ENCODE results near the gene SDK1. TPM values are rescaled to one million over a fixed set of nuclear protein-coding genes. Genes with fewer than 3 reads are reported as not detected.

Gene SDK1
- total RNA-seq, 1 donor, result 0.36 TPM

GRCh38 chr7:3321745-3322144 lies 20.7 kb downstream of the SDK1 start:
- DNase-seq (ENCODE audit: insufficient read length, low spot score, missing footprints), result no peak
- Histone ChIP-seq H2AFZ (ENCODE audit: low read length) (no peak overlapping the region), H3K27ac (ENCODE audit: low read depth, low read length) (no peak overlapping the region), H3K9me3 (ENCODE audit: low read depth, low read length) (no peaks in the 10 kb centered on the region), H3K79me2 (ENCODE audit: insufficient read depth, low read length) (no peaks in the 10 kb centered on the region), H3K36me3 (ENCODE audit: insufficient read depth, low read length) (no peaks in the 10 kb centered on the region), H4K20me1 (ENCODE audit: insufficient read depth, low read length) (no peaks in the 10 kb centered on the region), H3K27me3 (ENCODE audit: insufficient read depth, low read length) (no peaks in the 10 kb centered on the region), H3K4me3 (ENCODE audit: insufficient read depth, low read length) (no peak overlapping the region), H3K4me1 (ENCODE audit: insufficient read depth, low read length) (no peaks in the 10 kb centered on the region), H3K4me2 (ENCODE audit: insufficient read depth, low read length) (no peak overlapping the region)
- TF ChIP-seq CTCF (IDR thresholded peaks at IDR 0.05; ENCODE audit: extremely low read depth, low read depth, low read length), result no peak

- Histone ChIP-seq H3K79me2 (ENCODE audit: insufficient read depth, low read length) (no peaks in the 10 kb centered on the region), H2AFZ (ENCODE audit: low read length) (no peak overlapping the region), H3K9me3 (ENCODE audit: low read depth, low read length) (no peaks in the 10 kb centered on the region), H3K36me3 (ENCODE audit: insufficient read depth, low read length) (no peaks in the 10 kb centered on the region), H3K27me3 (ENCODE audit: insufficient read depth, low read length) (no peaks in the 10 kb centered on the region), H3K4me2 (ENCODE audit: insufficient read depth, low read length) (no peak overlapping the region), H3K4me3 (ENCODE audit: insufficient read depth, low read length) (no peak overlapping the region), H3K4me1 (ENCODE audit: insufficient read depth, low read length) (no peaks in the 10 kb centered on the region), H3K27ac (ENCODE audit: low read depth, low read length) (no peak overlapping the region), H4K20me1 (ENCODE audit: insufficient read depth, low read length) (no peaks in the 10 kb centered on the region)
- no peak for TF ChIP-seq CTCF (IDR thresholded peaks at IDR 0.05; ENCODE audit: extremely low read depth, low read depth, low read length)
- DNase-seq (ENCODE audit: insufficient read length, low spot score, missing footprints), result no peak
Observed at GRCh38 chr7:3326246-3326645, 25.2 kb downstream of the SDK1 start.

GRCh38 chr7:3327099-3327498 lies 26.0 kb downstream of the SDK1 start:
- TF ChIP-seq CTCF (IDR thresholded peaks at IDR 0.05; ENCODE audit: extremely low read depth, low read depth, low read length), result no peak
- DNase-seq (ENCODE audit: insufficient read length, low spot score, missing footprints), result no peak
- no peak overlapping the region for H3K4me2 ChIP-seq (ENCODE audit: insufficient read depth, low read length)
- H3K27me3 ChIP-seq (ENCODE audit: insufficient read depth, low read length), result no peaks in the 10 kb centered on the region
- no peak overlapping the region for H3K27ac ChIP-seq (ENCODE audit: low read depth, low read length)
- H2AFZ ChIP-seq (ENCODE audit: low read length), result no peak overlapping the region
- H3K4me1 ChIP-seq (ENCODE audit: insufficient read depth, low read length), result no peaks in the 10 kb centered on the region
- H3K9me3 ChIP-seq (ENCODE audit: low read depth, low read length), result no peaks in the 10 kb centered on the region
- no peaks in the 10 kb centered on the region for H3K79me2 ChIP-seq (ENCODE audit: insufficient read depth, low read length)
- H3K36me3 ChIP-seq (ENCODE audit: insufficient read depth, low read length), result no peaks in the 10 kb centered on the region
- H4K20me1 ChIP-seq (ENCODE audit: insufficient read depth, low read length), result no peaks in the 10 kb centered on the region
- H3K4me3 ChIP-seq (ENCODE audit: insufficient read depth, low read length), result no peak overlapping the region

- Histone ChIP-seq H3K4me3 (ENCODE audit: insufficient read depth, low read length) (no peak overlapping the region), H4K20me1 (ENCODE audit: insufficient read depth, low read length) (no peaks in the 10 kb centered on the region), H3K27ac (ENCODE audit: low read depth, low read length) (no peak overlapping the region), H3K4me1 (ENCODE audit: insufficient read depth, low read length) (no peaks in the 10 kb centered on the region), H3K9me3 (ENCODE audit: low read depth, low read length) (no peaks in the 10 kb centered on the region), H2AFZ (ENCODE audit: low read length) (no peak overlapping the region), H3K4me2 (ENCODE audit: insufficient read depth, low read length) (no peak overlapping the region), H3K79me2 (ENCODE audit: insufficient read depth, low read length) (no peaks in the 10 kb centered on the region), H3K27me3 (ENCODE audit: insufficient read depth, low read length) (no peaks in the 10 kb centered on the region), H3K36me3 (ENCODE audit: insufficient read depth, low read length) (no peaks in the 10 kb centered on the region)
- TF ChIP-seq CTCF (IDR thresholded peaks at IDR 0.05; ENCODE audit: extremely low read depth, low read depth, low read length), result no peak
- no peak for DNase-seq (ENCODE audit: insufficient read length, low spot score, missing footprints)
Observed at GRCh38 chr7:3327655-3328054, 26.6 kb downstream of the SDK1 start.

All from osteoblast (primary cell).